VCaP (cell line): ENCODE measurements around the gene CDK6.

Experiments
- H3K27ac ChIP-seq: fragments of 450-650 bp; 2 replicates; pipeline ENCODE4 v1.5.1; 2017
- CTCF ChIP-seq: fragments of 450-650 bp; conservative IDR thresholded peaks from 2 replicates; pipeline ENCODE4 v1.5.1; 2017; ENCODE audit warnings: mild to moderate bottlenecking, moderate library complexity

The CDK6 gene

GRCh38 chr7:92623544-92623943 is 212.8 kb downstream of the CDK6 start:
- no peak overlapping the region for H3K27ac ChIP-seq
- TF ChIP-seq CTCF, result no peak

GRCh38 chr7:92622685-92623084 is 213.7 kb downstream of the CDK6 start:
- TF ChIP-seq CTCF, result no peak
- no peak overlapping the region for H3K27ac ChIP-seq

- no peak for TF ChIP-seq CTCF
- no peak overlapping the region for H3K27ac ChIP-seq
Observed at GRCh38 chr7:92622030-92622429, 214.3 kb downstream of the CDK6 start.

- no peak for TF ChIP-seq CTCF
Observed at GRCh38 chr7:92621561-92622023, 214.8 kb downstream of the CDK6 start.

GRCh38 chr7:92621026-92621540 is 215.3 kb downstream of the CDK6 start:
- no peak overlapping the region for H3K27ac ChIP-seq
- TF ChIP-seq CTCF, result peak; percentile 90

More at GRCh38 chr7:92621561-92622023, 214.8 kb downstream of the CDK6 start:
- H3K27ac ChIP-seq, result no peak overlapping the region

- TF ChIP-seq CTCF, result no peak
- H3K27ac ChIP-seq, result no peak overlapping the region
Observed at GRCh38 chr7:92615861-92616260, 220.5 kb downstream of the CDK6 start.

- no peak for TF ChIP-seq CTCF
- no peak overlapping the region for H3K27ac ChIP-seq
Observed at GRCh38 chr7:92614660-92615174, 221.7 kb downstream of the CDK6 start.
